GM18951 (cell line): ENCODE measurements around the gene NLE1.

Source experiments
- POLR2A ChIP-seq: IDR thresholded peaks from 4 replicates; pipeline ENCODE4 v1.6.1; 2011; ENCODE audit warnings: mild to moderate bottlenecking; ENCODE audit not compliant: insufficient read length, insufficient read depth; ENCODE audit errors: extremely low read depth
- in situ Hi-C: fragments of 300-500 bp; cut with MboI; formaldehyde crosslinking; loops from one replicate; pipeline ENCODE4 v1.12.0; 2022; ENCODE audit warnings: low sequenced_read_pairs, mixed read lengths, inconsistent platforms; ENCODE audit not compliant: unreplicated experiment

Gene NLE1

DNA sequence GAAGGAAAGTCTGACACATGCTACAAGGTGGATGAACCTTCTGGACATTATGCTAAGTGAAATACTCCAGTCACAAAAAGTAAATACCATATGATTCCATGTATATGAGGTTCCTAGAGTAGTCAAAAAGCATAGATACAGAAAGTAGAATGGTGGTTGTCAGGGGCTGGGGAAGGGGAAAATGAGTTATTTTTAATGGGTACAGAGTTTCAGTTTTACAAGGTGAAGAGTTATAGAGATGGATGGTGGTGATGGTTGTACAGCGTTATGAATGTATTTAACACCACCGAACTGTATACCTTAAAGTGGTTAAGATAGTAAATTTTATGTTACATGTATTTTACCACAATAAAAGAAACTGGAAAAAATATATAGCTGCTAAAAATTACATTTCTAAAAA lies 40.4 kb downstream of the NLE1 start:
- in situ Hi-C loops, result loop anchor here (25.0 kb wide), 1 partner anchor 564 kb away; no protein-coding TSS in a partner anchor
- TF ChIP-seq POLR2A, result no peak

DNA sequence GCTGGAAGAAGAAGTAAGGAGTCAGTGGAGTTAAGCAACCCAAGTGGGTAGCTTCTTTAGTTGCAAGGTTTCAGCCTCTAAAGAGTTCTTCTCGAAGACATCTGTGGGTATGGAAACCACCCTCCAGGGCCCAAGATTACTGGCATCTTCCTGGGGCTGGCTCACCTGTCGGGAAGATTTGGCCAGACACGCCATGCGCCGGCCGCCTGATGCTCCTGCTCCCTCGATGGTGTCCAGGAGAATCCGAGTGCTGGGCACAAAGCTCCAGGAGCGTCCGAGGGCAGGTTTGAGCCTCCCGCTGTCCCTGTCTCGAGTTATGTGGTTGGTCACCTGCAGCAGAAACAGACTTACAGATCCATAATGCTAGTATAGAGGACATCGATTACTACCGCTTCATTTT lies 41.1 kb downstream of the NLE1 start:
- in situ Hi-C loops, result loop anchor here (25.0 kb wide), 1 partner anchor 564 kb away; no protein-coding TSS in a partner anchor
- TF ChIP-seq POLR2A, result no peak

GRCh38 chr17:35099908-35100307 lies 42.2 kb downstream of the NLE1 start:
- in situ Hi-C loops, result loop anchor here (10.0 to 25.0 kb wide), 2 partner anchors 85 to 563 kb away; no protein-coding TSS in a partner anchor
- no peak for TF ChIP-seq POLR2A

GRCh38 chr17:35097776-35098175 lies 44.3 kb downstream of the NLE1 start:
- in situ Hi-C loops, result loop anchor here (10.0 kb wide), 1 partner anchor 83 kb away; no protein-coding TSS in a partner anchor
- no peak for TF ChIP-seq POLR2A

- in situ Hi-C loops, result loop anchor here (10.0 kb wide), 1 partner anchor 81 kb away; no protein-coding TSS in a partner anchor
- no peak for TF ChIP-seq POLR2A
Measured at GRCh38 chr17:35095741-35096140, 46.4 kb downstream of the NLE1 start.

DNA sequence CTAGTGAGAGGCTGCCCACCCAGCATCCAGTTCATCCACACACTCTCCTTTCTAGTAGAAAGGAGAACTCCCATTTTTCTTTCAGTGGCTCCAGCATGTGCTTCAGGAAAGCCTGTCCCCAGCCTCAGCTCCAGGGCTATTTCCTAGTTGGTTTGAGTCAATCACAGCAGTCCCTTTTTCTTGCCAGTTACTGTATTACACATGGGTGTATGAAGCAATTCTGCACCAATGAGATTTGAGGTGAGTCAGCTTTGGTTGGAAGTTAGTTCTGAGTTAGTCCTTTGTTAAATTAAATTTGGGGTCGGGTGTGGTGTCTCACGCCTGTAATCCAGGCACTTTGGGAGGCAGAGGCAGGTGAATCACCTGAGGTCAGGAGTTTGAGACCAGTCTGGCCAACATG lies 47.2 kb downstream of the NLE1 start:
- no peak for TF ChIP-seq POLR2A
- in situ Hi-C loops, result loop anchor here (10.0 kb wide), 1 partner anchor 80 kb away; no protein-coding TSS in a partner anchor

- in situ Hi-C loops, result loop anchor here (10.0 kb wide), 1 partner anchor 76 kb away; no protein-coding TSS in a partner anchor
Measured at GRCh38 chr17:35090707-35091106, 51.4 kb downstream of the NLE1 start.

- no peak for TF ChIP-seq POLR2A
- in situ Hi-C loops, result loop anchor here (10.0 kb wide), 1 partner anchor 75 kb away; no protein-coding TSS in a partner anchor
Measured at GRCh38 chr17:35089586-35090296, 52.4 kb downstream of the NLE1 start.

GRCh38 chr17:35088881-35089585 lies 53.1 kb downstream of the NLE1 start:
- in situ Hi-C loops, result no loop called here
- TF ChIP-seq POLR2A, result peak; percentile 57

- TF ChIP-seq POLR2A, result peak; percentile 58
- in situ Hi-C loops, result no loop called here
Measured at GRCh38 chr17:35088356-35088880, 53.7 kb downstream of the NLE1 start.

GRCh38 chr17:35087731-35088355 lies 54.3 kb downstream of the NLE1 start:
- in situ Hi-C loops, result no loop called here
- peak; percentile 32 for TF ChIP-seq POLR2A

- in situ Hi-C loops, result no loop called here
- no peak for TF ChIP-seq POLR2A
Measured at GRCh38 chr17:35086931-35087573, 55.1 kb downstream of the NLE1 start.

DNA sequence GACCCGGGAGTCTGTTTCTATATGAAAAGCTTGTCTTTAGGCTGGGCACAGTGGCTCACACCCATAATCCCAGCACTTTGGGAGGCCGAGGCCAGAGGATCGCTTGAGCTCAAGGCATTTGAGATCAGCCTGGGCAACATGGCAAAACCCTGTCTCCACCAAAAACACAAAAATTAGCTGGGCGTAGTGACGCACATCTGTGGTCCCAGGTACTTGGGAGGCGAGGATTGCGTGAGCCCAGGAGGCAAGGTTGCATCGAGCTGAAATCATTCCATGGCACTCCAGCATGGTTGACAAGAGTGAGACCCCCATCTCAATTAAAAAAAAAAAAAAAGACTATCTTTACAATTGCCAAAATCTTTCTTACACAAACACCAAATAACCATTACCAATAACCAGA lies 55.9 kb downstream of the NLE1 start:
- no peak for TF ChIP-seq POLR2A
- in situ Hi-C loops, result no loop called here
